Stomach (tissue), 4 donors: Measurements from ENCODE around the gene UTS2.

Source experiments
- EP300 ChIP-seq: sonication (generic); formaldehyde crosslinking; IDR thresholded peaks from one replicate; pipeline ENCODE4 v1.6.1; 2017; ENCODE audit warnings: antibody characterized with exemption
- POLR2A ChIP-seq, 4 donors: fragments of 450-650 bp; IDR thresholded peaks; one replicate each; pipeline ENCODE4 v1.6.1; 2016; ENCODE audit warnings: antibody characterized with exemption in 4 of 4, control low read depth in 2 of 4, mild to moderate bottlenecking in 1 of 4, moderate library complexity in 1 of 4
- POLR2AphosphoS5 ChIP-seq, 3 donors: sonication (generic); formaldehyde crosslinking; IDR thresholded peaks; one replicate each; pipeline ENCODE4 v1.6.1; 2016; ENCODE audit warnings: antibody characterized with exemption in 3 of 3
- TF ChIP-seq, protein P1 (sequence below), 7 experiments: fragments of 450-650 bp in 4 of 7; fragments of 200-600 bp in 3 of 7; sonication (generic) in 3 of 7; IDR thresholded peaks; one replicate each; pipeline ENCODE4 v1.5.1; 2016 to 2019; ENCODE audit warnings: antibody characterized with exemption in 7 of 7, control low read depth in 2 of 7, mild to moderate bottlenecking in 1 of 7

DNA sequence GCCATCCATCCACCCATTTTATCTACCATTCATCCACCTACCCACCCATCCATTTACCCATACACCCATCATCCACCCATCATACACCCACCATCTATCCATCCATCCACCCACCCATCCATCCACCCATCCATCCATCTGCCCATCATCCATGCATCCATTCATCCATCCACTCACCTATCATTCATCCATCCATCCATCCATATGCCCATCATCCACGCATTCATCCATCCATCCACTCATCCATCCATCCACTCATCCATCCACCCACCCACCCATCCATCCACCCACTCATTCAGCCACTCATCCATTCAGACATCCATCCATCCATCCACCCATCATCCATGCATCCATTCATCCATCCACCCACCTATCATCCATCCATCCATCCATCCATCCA is 31.9 kb upstream of the UTS2 start:
- TF ChIP-seq POLR2A (IDR thresholded peaks at IDR 0.05) (no peak), EP300 (no peak), POLR2AphosphoS5 (IDR thresholded peaks at IDR 0.05) (no peak)
- TF ChIP-seq, protein P1, sequence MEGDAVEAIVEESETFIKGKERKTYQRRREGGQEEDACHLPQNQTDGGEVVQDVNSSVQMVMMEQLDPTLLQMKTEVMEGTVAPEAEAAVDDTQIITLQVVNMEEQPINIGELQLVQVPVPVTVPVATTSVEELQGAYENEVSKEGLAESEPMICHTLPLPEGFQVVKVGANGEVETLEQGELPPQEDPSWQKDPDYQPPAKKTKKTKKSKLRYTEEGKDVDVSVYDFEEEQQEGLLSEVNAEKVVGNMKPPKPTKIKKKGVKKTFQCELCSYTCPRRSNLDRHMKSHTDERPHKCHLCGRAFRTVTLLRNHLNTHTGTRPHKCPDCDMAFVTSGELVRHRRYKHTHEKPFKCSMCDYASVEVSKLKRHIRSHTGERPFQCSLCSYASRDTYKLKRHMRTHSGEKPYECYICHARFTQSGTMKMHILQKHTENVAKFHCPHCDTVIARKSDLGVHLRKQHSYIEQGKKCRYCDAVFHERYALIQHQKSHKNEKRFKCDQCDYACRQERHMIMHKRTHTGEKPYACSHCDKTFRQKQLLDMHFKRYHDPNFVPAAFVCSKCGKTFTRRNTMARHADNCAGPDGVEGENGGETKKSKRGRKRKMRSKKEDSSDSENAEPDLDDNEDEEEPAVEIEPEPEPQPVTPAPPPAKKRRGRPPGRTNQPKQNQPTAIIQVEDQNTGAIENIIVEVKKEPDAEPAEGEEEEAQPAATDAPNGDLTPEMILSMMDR (IDR thresholded peaks at IDR 0.05) = no peak
